GM12878 (cell line): ENCODE measurements around the gene GPC2. TPM values are rescaled to one million over a fixed set of nuclear protein-coding genes. Genes with fewer than 3 reads are reported as not detected.

Experiments used
- ATAC-seq: fragments of 200-7000 bp; cut with Tn5 transposase; 3 replicates; pipeline ENCODE4 v1.9.1; 2020; ENCODE audit warnings: mild to moderate bottlenecking, moderate library complexity
- BruUV-seq: library from RNA; stranded (reverse); fragments of 400-500 nt; replicated peaks from 2 replicates; lab custom pipeline; 2021; lab: Mats Ljungman, UMichigan
- CTCF ChIA-PET: fragments of 300-600 bp; sonication (Branson Sonifier 250); formaldehyde crosslinking; extraction: SDS; loops from one replicate; lab custom pipeline; 2021; ENCODE audit warnings: inconsistent platforms; lab: Yijun Ruan, JAX
- POLR2A ChIA-PET: fragments of 350-600 bp; formaldehyde crosslinking; extraction: SDS; loops from one replicate; lab custom pipeline; 2021; ENCODE audit warnings: inconsistent platforms; lab: Charles Lee
- RAD21 ChIA-PET: fragments of 300-600 bp; sonication (Branson Sonifier 250); formaldehyde crosslinking; loops from one replicate; lab custom pipeline; 2023; ENCODE audit warnings: antibody characterized with exemption; ENCODE audit not compliant: unreplicated experiment; lab: Charles Lee
- SMC1A ChIA-PET: fragments of 300-600 bp; sonication (Branson Sonifier 250); formaldehyde crosslinking; loops from one replicate; lab custom pipeline; 2023; ENCODE audit not compliant: unreplicated experiment, uncharacterized antibody; lab: Charles Lee
- DNase-seq: peaks from one replicate; pipeline ENCODE4 v3.0.0-alpha.2; 2011; ENCODE audit warnings: low read depth, low spot score
- FAIRE-seq: peaks from 3 replicates; lab custom pipeline; 2011; peaks lifted over from hg19 to GRCh38; lab: Jason Lieb, UNC
- H2AFZ ChIP-seq: 2 replicates; pipeline ENCODE4 v1.6.0; 2011; ENCODE audit warnings: low read depth, low read length, control low read depth; ENCODE audit not compliant: control insufficient read depth
- H3K27ac ChIP-seq: 2 replicates; pipeline ENCODE4 v1.5.1; 2011; ENCODE audit warnings: control low read depth; ENCODE audit not compliant: control insufficient read depth, insufficient read depth
- H3K27me3 ChIP-seq, 2 experiments: replicated peaks in 1 of 2; 2 replicates each; pipeline versions ENCODE4 v1.6.0 to v1.6.1; 2011; ENCODE audit warnings: low read length in 1 of 2; ENCODE audit not compliant: control insufficient read depth in 2 of 2, insufficient read depth in 2 of 2
- H3K36me3 ChIP-seq, 2 experiments: 2 replicates each; pipeline ENCODE4 v1.5.1; 2011; ENCODE audit warnings: low read length in 1 of 2; ENCODE audit not compliant: control insufficient read depth in 2 of 2, insufficient read depth in 2 of 2
- H3K4me1 ChIP-seq: 2 replicates; pipeline ENCODE4 v1.6.1; 2011; ENCODE audit warnings: mild to moderate bottlenecking, low read length, moderate library complexity, mixed read lengths; ENCODE audit not compliant: control insufficient read depth, insufficient read depth
- H3K4me2 ChIP-seq: 2 replicates; pipeline ENCODE4 v1.6.0; 2011; ENCODE audit warnings: control low read depth; ENCODE audit not compliant: control insufficient read depth, insufficient read depth
- H3K4me3 ChIP-seq: fragments of 200-600 bp; sonication (generic); 2 replicates; pipeline ENCODE4 v1.5.1; 2016
- H3K79me2 ChIP-seq: 2 replicates; pipeline ENCODE4 v1.6.0; 2011; ENCODE audit warnings: low read length; ENCODE audit not compliant: control insufficient read depth, insufficient read depth
- H3K9ac ChIP-seq: 2 replicates; pipeline ENCODE4 v1.8.0; 2011; ENCODE audit warnings: low read length, control low read depth, mixed read lengths; ENCODE audit not compliant: control insufficient read depth, insufficient read depth
- H3K9me3 ChIP-seq: replicated peaks from 3 replicates; pipeline ENCODE4 v1.5.1; 2011; ENCODE audit warnings: mild to moderate bottlenecking, low read length; ENCODE audit not compliant: control insufficient read depth, insufficient read depth
- H4K20me1 ChIP-seq: 2 replicates; pipeline ENCODE4 v1.6.0; 2011; ENCODE audit not compliant: control insufficient read depth, insufficient read depth
- BMI1 ChIP-seq: fragments of 450-650 bp; IDR thresholded peaks from 2 replicates; pipeline ENCODE4 v1.6.1; 2016; ENCODE audit warnings: mild to moderate bottlenecking, moderate library complexity, borderline replicate concordance
- CREB1 ChIP-seq: IDR thresholded peaks from 2 replicates; pipeline ENCODE4 v1.6.1; 2012; ENCODE audit warnings: low read depth, mild to moderate bottlenecking, inconsistent platforms
- FOXK2 ChIP-seq: fragments of 450-650 bp; IDR thresholded peaks from 2 replicates; pipeline ENCODE4 v1.6.1; 2017; ENCODE audit warnings: mild to moderate bottlenecking, moderate library complexity
- JUNB ChIP-seq: IDR thresholded peaks from 2 replicates; pipeline ENCODE4 v1.6.1; 2016; ENCODE audit warnings: antibody characterized with exemption, mild to moderate bottlenecking
- MTA3 ChIP-seq: IDR thresholded peaks from 2 replicates; pipeline ENCODE4 v1.6.1; 2012; ENCODE audit warnings: low read length, inconsistent platforms, borderline replicate concordance
- NR2F1 ChIP-seq: fragments of 450-650 bp; conservative IDR thresholded peaks from 2 replicates; pipeline ENCODE4 v1.6.1; 2017; ENCODE audit warnings: mild to moderate bottlenecking
- RB1 ChIP-seq: fragments of 450-650 bp; formaldehyde crosslinking; IDR thresholded peaks from 2 replicates; pipeline ENCODE4 v1.6.1; 2017; ENCODE audit warnings: mild to moderate bottlenecking, borderline replicate concordance
- SIX5 ChIP-seq: IDR thresholded peaks from 2 replicates; pipeline ENCODE4 v1.6.1; 2011; ENCODE audit warnings: mild to moderate bottlenecking, low read depth, low read length, moderate library complexity; ENCODE audit not compliant: severe bottlenecking
- STAT1 ChIP-seq: fragments of 450-650 bp; conservative IDR thresholded peaks from 2 replicates; pipeline ENCODE4 v1.6.1; 2014; ENCODE audit warnings: antibody characterized with exemption, mild to moderate bottlenecking
- STAT3 ChIP-seq: IDR thresholded peaks from 2 replicates; pipeline ENCODE4 v1.6.1; 2011; ENCODE audit warnings: low read depth, low read length, improper control_type of control experiment
- TBL1XR1 ChIP-seq: IDR thresholded peaks from 2 replicates; pipeline ENCODE4 v1.6.1; 2012; ENCODE audit warnings: low read depth, low read length, improper control_type of control experiment
- ZNF217 ChIP-seq: fragments of 450-650 bp; IDR thresholded peaks from 2 replicates; pipeline ENCODE4 v1.6.1; 2017; ENCODE audit warnings: antibody characterized with exemption, mild to moderate bottlenecking
- ZZZ3 ChIP-seq: IDR thresholded peaks from 2 replicates; pipeline ENCODE4 v1.6.1; 2011; ENCODE audit warnings: low read depth; ENCODE audit not compliant: control insufficient read depth, insufficient read length
- WGBS: methylation state at CpG from one replicate; pipeline ENCODE4 v1.1.6; 2016; ENCODE audit warnings: low lambda C conversion rate; ENCODE audit not compliant: insufficient replicate concordance, insufficient coverage; ENCODE audit errors: missing lambda C conversion rate; 5-methylcytosine and 5-hydroxymethylcytosine counted together
- in situ Hi-C: fragments of 300-500 bp; cut with MboI; formaldehyde crosslinking; loops from 9 replicates; pipeline ENCODE4 v1.14.3; 2018; ENCODE audit warnings: mixed read lengths
- intact Hi-C: fragments of 100-400 bp; cut with micrococcal nuclease; formaldehyde crosslinking; loops from one replicate; pipeline ENCODE4 v1.14.2; 2022; ENCODE audit not compliant: unreplicated experiment
- polyA plus RNA-seq, 11 experiments: library from polyadenylated mRNA; depleted of rRNA in 4 of 11; unstranded in 6 of 11; stranded (reverse) in 5 of 11; fragments of >200 nt; fragmentation: Nextera tagmentation in 4 of 11; fragmentation: Illumina TruSeq in 1 of 11; extraction: Ambion mirVana in 4 of 11; extraction: Trizol in 1 of 11; gene quantifications; 1 replicate in 1 of 11; 2 replicates in 10 of 11; pipeline versions ENCODE4 v1.2.1 to v1.2.3, GENCODE V29; 2011 to 2016; ENCODE audit warnings: inconsistent platforms in 2 of 11, missing spikeins in 2 of 11, low read depth in 1 of 11
- total RNA-seq, 4 experiments: library from RNA; depleted of rRNA in 3 of 4; stranded (reverse); fragments of >200 nt in 3 of 4; fragmentation: Illumina TruSeq in 1 of 4; extraction: Trizol in 1 of 4; gene quantifications; 2 replicates each; pipeline versions ENCODE4 v1.2.1 to v1.2.3, GENCODE V29; 2013 to 2021
- TF ChIP-seq, protein P1 (sequence below): IDR thresholded peaks from 2 replicates; pipeline ENCODE4 v1.6.1; 2012; ENCODE audit warnings: low read depth, low read length, improper control_type of control experiment
- TF ChIP-seq, protein P2 (sequence below): fragments of 450-650 bp; IDR thresholded peaks from 2 replicates; pipeline ENCODE4 v1.6.1; 2016; ENCODE audit warnings: mild to moderate bottlenecking

GPC2 gene
- total and polyA plus RNA-seq, 10 of the 15 experiments (the other 5 are each of a cell fraction or from before 2014, with no cell fraction given) = 0.19 to 6.3 (median 0.77) TPM

DNA sequence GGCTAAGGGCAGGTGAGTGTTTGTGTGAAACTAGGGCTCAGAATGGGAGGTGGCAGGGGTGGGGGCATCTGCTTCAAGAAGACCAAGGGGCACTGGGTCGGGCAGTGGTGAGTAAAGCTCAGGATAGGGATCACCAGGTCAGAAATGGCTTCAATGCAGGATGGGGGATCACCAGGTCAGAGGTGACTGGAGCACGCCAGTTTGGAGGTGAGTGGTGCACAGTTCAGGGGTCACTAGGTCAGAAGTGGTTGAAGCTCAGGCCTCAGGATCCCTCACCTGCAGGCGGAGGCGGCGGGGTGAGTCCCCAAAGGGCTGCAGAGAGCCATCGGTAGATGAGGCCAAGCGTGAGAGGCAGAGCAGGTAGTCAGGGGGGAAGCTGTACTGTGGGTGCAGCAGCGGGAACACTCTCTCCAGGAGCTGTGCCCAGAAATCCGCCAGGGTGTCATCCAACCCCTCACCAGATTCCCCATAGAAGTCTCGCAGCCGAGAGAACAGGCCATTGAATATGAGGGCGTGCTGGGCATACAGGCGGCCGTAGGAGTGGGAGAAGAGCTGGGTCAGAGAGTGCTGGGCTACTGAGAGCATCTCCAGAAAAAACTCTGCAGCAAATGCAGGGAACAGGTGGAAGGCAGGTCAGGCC, 1.8 kb downstream of the GPC2 start:
- H3K36me3 ChIP-seq = no peaks in the 10 kb centered on the region
- TF ChIP-seq FOXK2 = no peak
- TF ChIP-seq ZNF217 = no peak
- TF ChIP-seq RB1 = no peak
- TF ChIP-seq, protein P1, sequence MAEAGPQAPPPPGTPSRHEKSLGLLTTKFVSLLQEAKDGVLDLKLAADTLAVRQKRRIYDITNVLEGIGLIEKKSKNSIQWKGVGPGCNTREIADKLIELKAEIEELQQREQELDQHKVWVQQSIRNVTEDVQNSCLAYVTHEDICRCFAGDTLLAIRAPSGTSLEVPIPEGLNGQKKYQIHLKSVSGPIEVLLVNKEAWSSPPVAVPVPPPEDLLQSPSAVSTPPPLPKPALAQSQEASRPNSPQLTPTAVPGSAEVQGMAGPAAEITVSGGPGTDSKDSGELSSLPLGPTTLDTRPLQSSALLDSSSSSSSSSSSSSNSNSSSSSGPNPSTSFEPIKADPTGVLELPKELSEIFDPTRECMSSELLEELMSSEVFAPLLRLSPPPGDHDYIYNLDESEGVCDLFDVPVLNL = no peak
- ChIA-PET CTCF (interaction anchor here (1.0 to 4.3 kb wide), 3 partner anchors 14 to 43 kb away, joined by 3 to 36 read pairs (median 7); no protein-coding TSS in a partner anchor), RAD21 (no interaction called here), POLR2A (interaction anchor here (1.0 kb wide), 1 partner anchor 20 kb away, joined by 3 read pairs; no protein-coding TSS in a partner anchor), SMC1A (no interaction called here)
- H3K9me3 ChIP-seq = no peaks in the 10 kb centered on the region
- H4K20me1 ChIP-seq = no peaks in the 10 kb centered on the region
- H3K79me2 ChIP-seq = no peaks in the 10 kb centered on the region
- peaks cover 15% of the 10 kb centered on the region for H3K4me1 ChIP-seq
- no peak overlapping the region for H3K4me3 ChIP-seq
- H3K4me2 ChIP-seq = no peak overlapping the region
- FAIRE-seq (no peak), ATAC-seq (no peak), DNase-seq (no peak)
- intact Hi-C loops (loop anchor here (5.0 kb wide), 1 partner anchor 42 kb away; the partner anchor contains the start of gene PVRIG), in situ Hi-C loops (no loop called here)
- 52% methylated on average over 14 of the region's 14 CpGs for WGBS
- peaks cover 0 to 4% of the 10 kb centered on the region in 2 experiments; a peak in 2 of 4 replicates for H3K27me3 ChIP-seq
- no peak overlapping the region for H2AFZ ChIP-seq
- no peak overlapping the region for H3K9ac ChIP-seq
- no TSS peak for BruUV-seq
- no peak overlapping the region for H3K27ac ChIP-seq

DNA sequence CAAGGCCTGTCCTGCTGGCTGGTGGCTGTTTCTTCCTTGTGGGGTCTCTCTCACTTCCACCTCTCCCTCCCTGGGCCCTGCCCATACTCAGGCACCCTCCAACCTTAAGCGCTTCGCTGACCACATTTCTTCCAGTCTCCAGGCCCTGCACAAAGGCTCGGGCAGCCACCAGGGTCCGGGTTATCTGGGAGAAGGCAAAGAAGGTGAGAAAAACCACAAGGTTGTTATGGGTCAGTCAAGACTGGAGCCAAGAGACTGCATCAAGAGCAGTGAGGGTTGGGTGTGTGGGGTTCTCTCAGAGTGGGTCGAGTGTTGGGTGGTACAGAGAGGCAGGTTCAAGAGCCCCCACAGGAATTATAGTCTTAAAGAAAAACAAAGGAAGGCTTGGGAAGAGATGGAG, 2.6 kb downstream of the GPC2 start:
- Histone ChIP-seq H3K4me2 (no peak overlapping the region), H2AFZ (no peak overlapping the region), H3K4me3 (no peak overlapping the region), H3K9ac (no peak overlapping the region), H3K4me1 (peaks cover 23% of the 10 kb centered on the region), H3K9me3 (no peaks in the 10 kb centered on the region), H3K36me3 (no peaks in the 10 kb centered on the region), H3K27ac (no peak overlapping the region), H3K79me2 (no peaks in the 10 kb centered on the region), H4K20me1 (no peaks in the 10 kb centered on the region), H3K27me3 (peaks cover 0 to 4% of the 10 kb centered on the region in 2 experiments; a peak in 2 of 4 replicates)
- ATAC-seq = no peak
- no peak for FAIRE-seq
- WGBS = 68% methylated on average over 5 of the region's 5 CpGs
- DNase-seq = no peak
- intact Hi-C loops = no loop called here
- ChIA-PET CTCF (no interaction called here), RAD21 (no interaction called here), POLR2A (interaction anchor here (1.0 kb wide), 1 partner anchor 19 kb away, joined by 3 read pairs; no protein-coding TSS in a partner anchor), SMC1A (no interaction called here)
- in situ Hi-C loops = no loop called here
- no TSS peak for BruUV-seq
- TF ChIP-seq, protein P2, sequence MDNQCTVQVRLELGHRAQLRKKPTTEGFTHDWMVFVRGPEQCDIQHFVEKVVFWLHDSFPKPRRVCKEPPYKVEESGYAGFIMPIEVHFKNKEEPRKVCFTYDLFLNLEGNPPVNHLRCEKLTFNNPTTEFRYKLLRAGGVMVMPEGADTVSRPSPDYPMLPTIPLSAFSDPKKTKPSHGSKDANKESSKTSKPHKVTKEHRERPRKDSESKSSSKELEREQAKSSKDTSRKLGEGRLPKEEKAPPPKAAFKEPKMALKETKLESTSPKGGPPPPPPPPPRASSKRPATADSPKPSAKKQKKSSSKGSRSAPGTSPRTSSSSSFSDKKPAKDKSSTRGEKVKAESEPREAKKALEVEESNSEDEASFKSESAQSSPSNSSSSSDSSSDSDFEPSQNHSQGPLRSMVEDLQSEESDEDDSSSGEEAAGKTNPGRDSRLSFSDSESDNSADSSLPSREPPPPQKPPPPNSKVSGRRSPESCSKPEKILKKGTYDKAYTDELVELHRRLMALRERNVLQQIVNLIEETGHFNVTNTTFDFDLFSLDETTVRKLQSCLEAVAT = no peak
- TF ChIP-seq STAT3 (no peak), BMI1 (no peak), NR2F1 (no peak), SIX5 (no peak), CREB1 (no peak), TBL1XR1 (no peak), JUNB (no peak), ZZZ3 (no peak), STAT1 (no peak), MTA3 (no peak)
